Activated naive CD4-positive, alpha-beta T cell treated with anti-CD3 and anti-CD28 coated beads, Interleukin-2, amount 50 U/mL, for 72 hours (primary cell): Measurements from ENCODE around the gene RYR2. TPM values are rescaled to one million over a fixed set of nuclear protein-coding genes. Genes with fewer than 3 reads are reported as not detected.
A peak's percentile ranks its signal among the peaks of the same experiment; 100 is the strongest.

Source experiments
- ATAC-seq, 2 donors: fragments of 150-1000 bp; cut with Tn5 transposase; 2 replicates each; pipeline ENCODE4 v1.10.0; 2021; ENCODE audit warnings: mild to moderate bottlenecking in 2 of 2, moderate library complexity in 2 of 2
- DNase-seq, 2 donors: peaks; one replicate each; pipeline ENCODE4 v3.0.0; 2021 to 2022; ENCODE audit warnings: low spot score in 2 of 2
- H3K27ac Mint-ChIP-seq, 2 donors: one replicate each; pipeline ENCODE4 v1.8.0; 2022; ENCODE audit warnings: mild to moderate bottlenecking in 2 of 2, mixed read lengths in 2 of 2
- H3K36me3 Mint-ChIP-seq, 2 donors: one replicate each; pipeline ENCODE4 v1.8.0; 2022; ENCODE audit warnings: mixed read lengths in 2 of 2
- H3K9me3 Mint-ChIP-seq, 2 donors: one replicate each; pipeline ENCODE4 v1.8.0; 2022; ENCODE audit warnings: mixed read lengths in 2 of 2
- total RNA-seq, 2 donors: library from RNA; stranded (reverse); gene quantifications; one replicate each; pipeline ENCODE4 v1.2.3, GENCODE V29; 2022

The RYR2 gene
- total RNA-seq, 2 donors from 2014 or later = not detected

DNA sequence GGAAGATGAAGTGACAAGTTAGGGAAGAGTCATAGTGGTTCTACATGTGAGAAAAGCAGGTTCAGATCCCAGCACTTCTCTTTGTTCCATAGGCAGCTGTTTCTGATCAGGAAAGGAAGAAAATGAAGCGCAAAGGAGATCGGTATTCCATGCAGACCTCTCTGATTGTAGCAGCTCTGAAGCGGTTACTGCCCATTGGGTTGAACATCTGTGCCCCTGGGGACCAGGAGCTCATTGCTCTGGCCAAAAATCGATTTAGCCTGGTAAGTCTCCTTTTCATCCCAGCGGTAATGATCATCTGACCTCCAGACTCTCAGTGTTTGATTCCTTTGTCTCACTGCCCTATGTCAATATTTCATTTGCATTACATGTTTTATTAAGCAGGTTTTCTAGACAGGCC is 675.1 kb downstream of the RYR2 start:
- DNase-seq (no peak), ATAC-seq (no peak)
- Mint-ChIP-seq H3K27ac (no peak overlapping the region), H3K9me3 (peaks cover 4 to 11% of the 10 kb centered on the region in 2 donors), H3K36me3 (no peaks in the 10 kb centered on the region)

DNA sequence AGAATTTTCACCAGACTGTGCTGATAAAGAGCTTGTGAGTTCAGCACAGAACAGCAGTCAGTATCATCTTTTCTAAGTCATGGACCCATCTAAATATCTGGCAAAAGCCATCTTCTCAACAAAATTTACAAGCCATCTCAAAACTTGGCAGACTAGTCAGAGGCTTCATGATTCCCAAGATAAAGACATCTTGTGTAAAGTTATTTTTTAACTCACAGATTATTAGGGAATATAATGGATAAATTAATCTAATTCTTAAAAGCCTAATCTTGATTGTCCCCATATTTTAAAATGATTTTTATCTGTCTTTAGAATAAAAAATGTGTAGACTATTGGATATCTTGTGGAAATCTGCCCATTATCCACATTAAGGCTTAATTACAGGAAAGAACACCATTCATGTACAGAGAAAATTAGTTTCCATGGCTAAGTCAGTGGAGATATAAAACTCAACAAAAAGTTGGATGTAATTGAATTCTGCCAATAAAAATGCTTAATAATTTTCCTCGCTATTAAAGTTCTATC is 688.9 kb downstream of the RYR2 start:
- H3K27ac Mint-ChIP-seq = no peak overlapping the region
- H3K36me3 Mint-ChIP-seq = no peaks in the 10 kb centered on the region
- ATAC-seq = no peak
- no peak for DNase-seq
- peaks cover 8 to 16% of the 10 kb centered on the region in 2 donors for H3K9me3 Mint-ChIP-seq

DNA sequence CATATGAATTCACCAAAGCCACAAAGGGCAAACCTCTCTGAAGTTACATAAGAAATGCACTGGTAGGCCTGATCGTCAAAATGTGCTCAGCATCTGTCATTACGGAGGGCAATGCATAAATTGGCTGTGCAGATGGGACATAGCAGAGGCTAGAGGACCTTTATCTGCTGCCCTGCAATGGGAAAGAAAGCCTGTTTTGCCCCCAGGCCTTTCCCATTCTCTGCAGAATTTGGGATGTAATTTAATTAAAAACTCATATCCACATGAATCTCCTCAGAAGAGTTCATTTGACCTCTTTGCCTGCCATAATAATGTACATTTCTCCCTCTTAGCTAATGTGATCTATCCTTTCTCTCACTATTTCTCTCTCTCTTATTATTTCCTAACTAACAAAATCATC is 690.7 kb downstream of the RYR2 start:
- DNase-seq = no peak
- Mint-ChIP-seq H3K9me3 (peaks cover 15 to 23% of the 10 kb centered on the region in 2 donors), H3K27ac (no peak overlapping the region), H3K36me3 (no peaks in the 10 kb centered on the region)
- no peak for ATAC-seq

DNA sequence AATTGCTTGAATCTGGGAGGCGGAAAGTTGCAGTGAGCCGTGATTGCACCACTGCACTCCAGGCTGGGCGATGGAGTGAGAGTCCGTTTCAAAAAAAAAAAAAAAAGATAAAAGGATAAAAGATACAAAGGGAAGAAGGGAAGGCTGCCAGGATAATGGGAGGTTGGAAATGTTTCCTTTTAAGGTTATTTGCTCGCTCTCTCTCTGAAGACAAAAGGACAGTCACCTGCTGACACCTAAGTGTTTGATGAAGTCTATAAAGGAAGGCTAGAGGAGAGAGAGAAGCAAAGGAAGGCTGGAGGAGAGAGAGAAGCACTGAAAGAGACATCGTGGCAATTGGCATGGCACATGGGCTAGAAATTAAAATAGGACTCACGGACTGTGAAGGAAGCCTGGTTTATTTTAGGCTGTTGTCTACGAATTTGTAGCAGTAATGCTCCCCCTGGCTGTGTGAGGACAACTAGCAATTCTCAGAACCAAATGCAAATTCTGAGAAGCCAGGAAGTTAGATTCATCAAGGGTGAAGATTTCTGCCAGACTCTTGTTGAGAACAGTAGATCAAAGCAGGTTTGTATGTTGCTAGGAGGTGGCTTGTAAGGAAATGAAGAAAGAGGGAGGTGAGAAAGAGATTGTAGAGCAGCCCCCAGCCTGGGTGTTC is 694.5 kb downstream of the RYR2 start:
- H3K36me3 Mint-ChIP-seq = no peaks in the 10 kb centered on the region
- ATAC-seq (peak; percentile 18 to 82), DNase-seq (no peak)
- peaks cover 15 to 19% of the 10 kb centered on the region in 2 donors for H3K9me3 Mint-ChIP-seq
- no peak overlapping the region for H3K27ac Mint-ChIP-seq

DNA sequence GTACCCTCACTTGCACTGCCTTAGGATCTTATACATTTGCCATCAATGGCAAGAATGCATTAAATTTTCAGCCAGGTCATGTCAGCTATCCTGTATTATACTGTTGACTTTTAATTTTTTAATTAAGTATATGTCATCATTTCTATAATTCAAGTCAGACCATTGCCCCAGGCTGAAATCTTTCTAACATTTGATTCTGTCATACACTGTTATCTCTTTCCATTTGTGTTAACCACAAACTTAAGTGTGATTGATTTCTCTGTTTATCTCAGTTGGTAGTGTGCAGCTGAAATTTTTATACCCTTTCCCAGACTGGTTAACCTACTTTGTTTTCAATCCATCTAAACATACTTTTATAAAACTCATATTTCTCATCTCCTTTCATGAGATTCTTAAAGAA is 695.5 kb downstream of the RYR2 start:
- Mint-ChIP-seq H3K9me3 (peaks cover 15 to 19% of the 10 kb centered on the region in 2 donors), H3K27ac (no peak overlapping the region), H3K36me3 (no peaks in the 10 kb centered on the region)
- ATAC-seq (no peak), DNase-seq (no peak)

DNA sequence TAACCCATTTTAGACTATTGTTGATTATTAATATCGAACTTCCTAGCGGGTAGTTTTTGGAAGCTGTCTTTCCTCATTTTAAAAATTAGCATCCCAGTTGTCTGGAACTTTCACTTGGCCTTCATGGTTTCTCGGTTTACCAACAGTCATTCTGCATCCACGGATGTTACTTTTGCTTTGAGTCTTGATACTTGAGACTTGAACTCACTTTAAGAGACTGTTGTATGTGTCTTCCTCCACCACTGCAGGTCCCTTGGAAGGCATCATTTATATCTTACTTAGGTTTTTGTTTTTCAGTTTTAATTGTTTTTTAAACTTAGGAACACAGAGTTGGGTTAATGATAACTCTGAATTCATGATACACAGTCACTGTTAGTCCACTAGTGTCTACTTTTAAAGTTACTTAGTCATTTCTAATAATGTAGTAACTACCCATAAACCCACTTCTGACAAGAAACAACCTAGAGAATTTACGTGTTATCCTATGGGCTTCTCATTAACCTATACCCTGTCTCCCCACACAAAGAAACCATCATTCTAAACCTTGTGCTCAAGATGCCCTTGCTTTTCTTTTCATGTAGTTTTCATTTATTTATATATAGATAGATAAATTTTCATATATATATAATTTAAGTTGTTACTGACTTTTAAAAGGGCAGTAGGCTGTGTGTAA is 696.1 kb downstream of the RYR2 start:
- H3K9me3 Mint-ChIP-seq = peaks cover 15 to 19% of the 10 kb centered on the region in 2 donors
- ATAC-seq (no peak), DNase-seq (no peak)
- no peak overlapping the region for H3K27ac Mint-ChIP-seq
- H3K36me3 Mint-ChIP-seq = no peaks in the 10 kb centered on the region

DNA sequence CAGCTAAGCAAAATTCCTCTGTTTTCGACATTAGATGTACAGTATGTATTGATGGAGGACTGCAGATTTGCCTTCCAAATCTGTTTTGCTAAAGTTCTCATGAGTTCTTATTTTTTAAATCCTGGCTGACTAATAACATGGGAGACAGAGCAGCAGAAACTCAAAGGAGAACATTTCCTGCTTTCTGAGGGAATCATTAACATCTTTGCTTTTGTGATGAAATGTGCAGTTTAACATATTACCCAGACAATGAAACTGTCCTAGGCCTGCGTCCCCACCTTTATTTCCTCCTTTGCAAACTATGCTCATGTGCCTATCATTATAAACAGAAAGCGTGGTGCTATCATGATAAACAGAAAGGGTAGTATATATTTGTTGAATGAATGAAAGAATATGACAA is 698.9 kb downstream of the RYR2 start:
- ATAC-seq = no peak
- H3K36me3 Mint-ChIP-seq = no peaks in the 10 kb centered on the region
- H3K27ac Mint-ChIP-seq = no peak overlapping the region
- DNase-seq = no peak
- peaks cover 7% of the 10 kb centered on the region in 2 donors for H3K9me3 Mint-ChIP-seq

DNA sequence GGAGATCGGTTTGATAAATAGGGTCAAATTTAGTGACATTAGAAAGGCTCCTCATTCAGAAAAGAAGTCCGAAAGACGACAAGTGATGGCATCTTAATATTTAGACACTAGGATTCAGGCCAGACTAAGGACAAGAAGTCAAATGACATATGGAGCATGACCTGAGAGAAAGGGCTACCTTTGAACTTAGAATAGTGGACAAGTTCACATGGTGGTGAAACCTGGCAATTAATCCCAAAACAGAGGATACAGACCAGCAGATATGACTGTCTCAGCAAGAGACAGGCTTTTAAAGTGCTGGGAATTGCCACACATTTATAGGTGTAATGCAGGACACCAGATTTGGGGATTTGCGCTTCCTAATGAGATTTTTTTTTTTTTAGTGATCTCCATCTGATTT is 703.6 kb downstream of the RYR2 start:
- Mint-ChIP-seq H3K9me3 (no peaks in the 10 kb centered on the region), H3K27ac (no peak overlapping the region), H3K36me3 (no peaks in the 10 kb centered on the region)
- ATAC-seq (no peak), DNase-seq (no peak)

DNA sequence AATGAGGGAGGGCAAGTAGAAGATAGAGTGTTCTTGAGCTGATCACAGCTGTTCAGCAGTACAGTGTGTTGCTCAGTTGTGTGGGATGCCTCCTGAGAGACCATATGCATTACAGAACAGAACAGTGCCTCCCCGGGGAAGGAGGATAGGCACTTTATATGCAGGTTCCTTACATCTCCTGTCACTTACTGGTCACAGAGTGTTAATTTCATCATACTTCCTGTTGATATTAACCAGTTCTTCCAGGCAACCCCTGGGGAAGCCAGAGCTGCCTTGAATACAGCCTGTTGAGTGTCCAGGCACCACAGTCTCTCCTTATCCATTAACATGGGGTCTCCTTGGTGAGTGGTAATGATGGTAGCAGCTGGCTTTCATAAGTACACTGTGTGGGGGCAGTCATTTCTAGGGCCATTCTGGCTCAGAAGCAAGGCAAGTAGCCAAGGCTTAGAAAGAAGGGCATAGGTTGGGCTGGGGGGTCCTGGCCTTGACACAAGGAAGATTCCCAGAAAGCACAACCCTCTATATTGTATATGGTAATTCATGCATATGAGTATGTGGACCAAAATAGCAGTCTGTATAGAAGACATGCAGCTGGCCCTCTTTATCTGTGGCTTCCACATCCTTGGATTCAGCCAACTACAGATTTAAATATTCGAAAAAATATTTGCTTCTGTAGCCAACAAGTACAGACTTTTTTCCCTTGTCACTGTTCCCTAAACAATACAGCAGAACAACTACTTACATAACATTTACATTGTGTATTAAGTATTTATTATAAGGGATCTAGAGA is 706.4 kb downstream of the RYR2 start:
- H3K27ac Mint-ChIP-seq = no peak overlapping the region
- H3K36me3 Mint-ChIP-seq = no peaks in the 10 kb centered on the region
- no peak for DNase-seq
- H3K9me3 Mint-ChIP-seq = no peaks in the 10 kb centered on the region
- no peak for ATAC-seq

DNA sequence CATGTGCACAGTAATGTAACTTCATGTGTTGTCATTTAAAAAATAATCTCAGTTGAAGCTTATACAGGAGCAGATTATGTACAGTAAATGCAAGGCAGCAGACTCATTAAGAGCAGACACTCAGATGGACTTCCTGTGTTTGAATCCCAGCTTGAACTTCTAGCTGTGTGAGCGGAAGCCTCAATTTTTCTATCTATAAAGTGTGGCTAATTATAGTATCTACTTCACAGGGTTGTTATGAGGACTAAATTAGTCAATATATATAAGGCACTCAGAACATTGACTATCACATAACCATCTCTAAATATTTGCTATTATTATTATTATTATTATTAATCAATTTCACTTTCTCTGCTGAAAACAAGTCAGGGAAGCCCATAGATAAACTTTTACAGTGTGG is 707.1 kb downstream of the RYR2 start:
- H3K36me3 Mint-ChIP-seq = no peaks in the 10 kb centered on the region
- peaks cover under 1% of the 10 kb centered on the region in 2 donors for H3K9me3 Mint-ChIP-seq
- no peak overlapping the region for H3K27ac Mint-ChIP-seq
- DNase-seq (no peak), ATAC-seq (no peak)

DNA sequence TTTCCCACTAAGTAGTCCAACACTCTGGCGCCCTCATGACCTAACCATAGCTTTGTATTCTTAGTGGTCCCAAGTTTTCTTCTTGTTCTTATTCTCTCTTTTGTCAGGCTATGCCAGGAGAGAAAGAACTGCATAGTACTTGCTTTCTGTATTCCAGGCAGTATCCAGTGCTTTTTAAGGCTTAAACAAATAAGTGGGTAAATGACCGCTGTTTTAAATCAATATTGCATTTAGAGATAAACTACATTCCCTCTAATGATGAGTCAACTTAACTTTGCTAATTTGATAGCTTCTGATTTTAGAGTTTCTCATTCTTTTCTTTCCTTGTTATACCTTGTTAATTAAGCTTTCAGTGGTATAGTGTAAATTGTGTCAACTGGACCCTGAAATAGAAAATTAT is 709.1 kb downstream of the RYR2 start:
- H3K27ac Mint-ChIP-seq = no peak overlapping the region
- no peaks in the 10 kb centered on the region for H3K36me3 Mint-ChIP-seq
- ATAC-seq = no peak
- peaks cover 4 to 8% of the 10 kb centered on the region in 2 donors for H3K9me3 Mint-ChIP-seq
- no peak for DNase-seq

DNA sequence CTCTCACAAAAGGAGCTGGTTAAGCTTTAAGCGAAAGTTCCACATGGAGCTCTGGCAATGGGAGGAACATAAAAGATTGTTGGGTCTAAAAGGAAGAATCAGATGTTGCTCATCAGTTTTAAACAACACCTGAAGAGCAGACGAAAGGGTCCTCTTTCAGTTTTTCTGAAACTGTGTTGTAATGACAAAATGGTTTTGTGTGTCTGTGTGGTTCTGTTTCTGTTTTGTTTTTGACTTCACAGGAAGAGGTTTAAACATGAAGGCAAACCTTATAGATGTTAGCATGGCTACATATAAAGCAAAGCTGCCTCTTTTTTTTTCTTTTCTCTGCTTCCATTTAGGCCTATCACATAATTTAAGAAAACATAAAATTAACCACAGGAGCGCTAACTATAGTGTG is 712.6 kb downstream of the RYR2 start:
- H3K36me3 Mint-ChIP-seq = no peaks in the 10 kb centered on the region
- DNase-seq = no peak
- no peak for ATAC-seq
- H3K27ac Mint-ChIP-seq = no peak overlapping the region
- H3K9me3 Mint-ChIP-seq = peaks cover 5 to 8% of the 10 kb centered on the region in 2 donors

DNA sequence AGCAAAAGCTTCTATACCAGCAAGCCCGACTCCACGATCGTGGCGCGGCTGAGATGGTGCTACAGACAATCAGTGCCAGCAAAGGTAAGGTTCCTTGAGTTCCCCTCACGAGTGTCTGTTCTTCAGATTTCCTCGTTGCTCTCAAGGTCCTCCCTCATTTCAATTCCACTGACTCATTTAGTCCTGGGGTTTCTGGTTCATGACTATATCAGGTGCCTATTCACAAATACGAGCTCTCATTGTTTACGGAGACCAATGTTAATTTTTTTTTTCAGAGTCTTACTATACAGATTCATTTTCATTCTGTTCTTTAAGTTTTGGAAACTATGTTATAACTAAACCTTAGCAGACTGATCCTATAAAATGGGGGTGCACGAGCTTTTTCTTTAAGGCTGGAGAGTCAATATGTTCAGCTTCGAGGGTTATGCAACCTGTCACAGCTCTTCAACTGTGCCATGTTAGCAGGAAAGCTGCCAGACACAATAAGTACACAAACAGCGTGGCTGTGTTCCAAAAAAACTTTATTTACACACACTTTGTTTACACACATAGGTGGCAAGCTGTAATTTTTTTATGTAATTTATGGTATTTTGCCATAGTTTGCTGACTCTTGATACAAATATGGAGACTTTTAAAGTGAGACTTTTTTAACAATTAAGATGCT is 714.5 kb downstream of the RYR2 start:
- H3K9me3 Mint-ChIP-seq = peaks cover 8 to 9% of the 10 kb centered on the region in 2 donors
- no peak for DNase-seq
- no peaks in the 10 kb centered on the region for H3K36me3 Mint-ChIP-seq
- no peak for ATAC-seq
- H3K27ac Mint-ChIP-seq = no peak overlapping the region

DNA sequence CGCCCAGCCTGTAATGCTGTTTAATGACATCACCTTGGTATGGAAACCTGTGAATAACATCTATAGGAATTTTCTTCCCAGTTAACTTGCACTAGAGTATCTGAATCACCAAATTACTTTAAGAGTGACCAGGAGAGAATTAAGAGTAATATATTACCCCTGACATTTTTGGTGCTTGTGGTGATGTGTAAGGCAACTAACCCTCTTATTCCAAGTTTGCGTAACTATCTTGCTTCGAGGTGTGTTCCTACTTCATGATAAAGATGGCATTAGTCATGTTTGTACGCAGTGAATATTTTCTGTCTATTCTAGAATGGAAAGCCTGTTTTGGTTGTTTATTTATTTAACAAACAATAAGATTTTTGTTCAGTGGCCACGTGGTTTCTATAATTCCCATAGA is 717.4 kb downstream of the RYR2 start:
- peaks cover 5 to 7% of the 10 kb centered on the region in 2 donors for H3K9me3 Mint-ChIP-seq
- H3K36me3 Mint-ChIP-seq = no peaks in the 10 kb centered on the region
- ATAC-seq (no peak), DNase-seq (no peak)
- H3K27ac Mint-ChIP-seq = no peak overlapping the region

DNA sequence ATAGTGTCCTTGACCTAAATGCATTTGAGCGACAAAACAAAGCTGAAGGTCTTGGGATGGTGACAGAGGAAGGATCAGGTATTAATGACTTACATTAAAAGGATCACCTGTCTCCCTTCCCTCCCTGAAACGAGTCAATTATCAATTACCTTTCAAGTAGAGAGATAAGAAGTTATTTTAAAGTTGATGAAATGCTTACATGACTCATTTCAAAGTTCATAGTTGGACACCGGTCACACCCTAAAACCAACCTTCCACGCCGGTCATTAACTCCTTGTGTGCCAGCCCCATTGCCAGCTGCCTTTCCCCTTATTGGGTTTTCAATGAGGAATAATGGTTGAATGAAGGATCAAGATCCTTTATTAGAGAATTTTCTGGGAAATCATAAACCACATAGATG is 719.0 kb downstream of the RYR2 start:
- H3K36me3 Mint-ChIP-seq = no peaks in the 10 kb centered on the region
- DNase-seq (no peak), ATAC-seq (no peak)
- peaks cover 0 to 10% of the 10 kb centered on the region in 2 donors for H3K9me3 Mint-ChIP-seq
- no peak overlapping the region for H3K27ac Mint-ChIP-seq

DNA sequence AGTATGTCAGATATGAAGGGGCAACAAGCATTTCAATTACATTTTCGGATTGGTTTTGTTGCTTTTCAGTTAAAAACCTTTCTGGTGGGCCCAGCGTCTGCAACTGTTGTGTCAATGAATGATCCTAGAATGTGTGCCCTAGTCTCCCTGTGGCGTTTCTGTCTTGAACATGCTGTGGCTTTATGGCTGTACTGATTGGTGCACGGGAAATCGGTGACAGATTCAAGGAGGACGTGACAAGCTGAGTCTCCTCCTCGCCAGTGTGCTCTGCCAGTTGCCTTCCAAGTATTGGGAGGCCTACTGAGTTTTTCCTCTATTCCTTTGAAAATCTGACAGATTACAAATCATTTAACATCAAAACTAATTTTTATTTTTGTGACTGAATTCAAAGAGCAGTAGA is 721.2 kb downstream of the RYR2 start:
- H3K9me3 Mint-ChIP-seq = peaks cover 0 to 10% of the 10 kb centered on the region in 2 donors
- H3K27ac Mint-ChIP-seq = no peak overlapping the region
- ATAC-seq (no peak), DNase-seq (no peak)
- no peaks in the 10 kb centered on the region for H3K36me3 Mint-ChIP-seq

DNA sequence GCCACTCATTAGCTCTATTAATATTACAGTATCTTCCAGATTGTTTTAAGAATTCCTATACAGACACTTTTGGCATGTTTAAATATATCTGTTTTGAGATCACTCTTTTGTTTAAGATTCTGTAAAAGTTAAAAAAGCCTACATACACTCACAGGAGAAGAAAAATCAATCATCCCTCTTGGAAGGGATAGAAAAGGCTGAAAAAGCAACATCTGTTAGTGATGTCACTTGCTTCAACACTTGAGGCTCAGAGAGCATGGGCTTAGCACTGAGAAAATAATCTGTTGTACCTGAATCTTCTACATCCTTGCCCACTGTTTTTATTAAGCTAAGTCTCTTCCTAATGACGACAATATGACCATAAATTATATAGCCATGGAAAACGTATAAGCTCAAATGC is 721.8 kb downstream of the RYR2 start:
- DNase-seq (no peak), ATAC-seq (no peak)
- Mint-ChIP-seq H3K9me3 (peaks cover 0 to 10% of the 10 kb centered on the region in 2 donors), H3K36me3 (no peaks in the 10 kb centered on the region), H3K27ac (no peak overlapping the region)
